Gastrocnemius medialis (tissue), 4 donors: ENCODE data around the gene LARP1B.

ENCODE experiments used
- CTCF ChIP-seq, 5 experiments: fragments of 450-650 bp in 3 of 5; fragments of 200-600 bp in 2 of 5; sonication (generic) in 2 of 5; IDR thresholded peaks in 4 of 5; conservative IDR thresholded peaks in 1 of 5; 1 replicate in 4 of 5; 2 replicates in 1 of 5; pipeline ENCODE4 v1.5.1; 2016 to 2019; ENCODE audit warnings: antibody characterized with exemption in 5 of 5, mild to moderate bottlenecking in 3 of 5, moderate library complexity in 3 of 5
- POLR2A ChIP-seq, 2 donors: fragments of 450-650 bp; IDR thresholded peaks; one replicate each; pipeline ENCODE4 v1.6.1; 2017; ENCODE audit warnings: antibody characterized with exemption in 2 of 2, mild to moderate bottlenecking in 2 of 2, moderate library complexity in 2 of 2

GRCh38 chr4:128130621-128131020 is 69.5 kb downstream of the LARP1B start:
- TF ChIP-seq CTCF (IDR thresholded peaks at IDR 0.05 in 4 of 5, conservative IDR thresholded peaks at IDR 0.05 in 1 of 5) (no peak), POLR2A (IDR thresholded peaks at IDR 0.05) (no peak)
